ENCODE measurements around the gene AKAP8. TPM values are rescaled to one million over a fixed set of nuclear protein-coding genes. Genes with fewer than 3 reads are reported as not detected.

Gene AKAP8
- total and polyA plus RNA-seq, 2 of the 4 experiments (the other 2 are of a cell fraction): 12.2 to 13.4 TPM

DNA sequence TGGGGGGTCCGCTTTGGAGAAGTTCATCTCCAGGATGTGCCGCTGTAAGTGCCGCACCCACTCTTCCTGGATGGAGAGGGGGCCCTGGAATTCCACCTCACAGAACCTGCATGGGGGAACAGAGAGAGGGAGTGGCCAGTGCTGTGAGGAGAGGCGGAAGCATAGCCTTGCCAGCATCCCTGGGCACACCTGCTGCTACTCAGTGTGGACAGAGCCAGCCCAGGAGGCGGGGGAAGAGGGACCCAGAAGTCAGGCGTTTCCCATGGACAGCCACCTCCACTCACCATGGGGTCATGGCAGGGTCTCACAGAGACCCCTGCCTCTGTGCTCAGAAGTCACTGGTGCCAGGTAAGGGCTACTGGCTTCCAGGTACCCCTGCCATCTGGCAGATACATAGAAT, 43.5 kb upstream of the AKAP8 start:
- CTCF ChIA-PET: no interaction called here
- ATAC-seq (ENCODE audit: low read depth): no peak
- 100% methylated on average over 1 of the region's 6 CpGs; no CpG with 5 or more reads in 1 of the 2 experiments for WGBS, 2 experiments (ENCODE audit: extremely low coverage in 2 of 2, insufficient read length in 1 of 2)

More for the DNA sequence above, 43.5 kb upstream of the AKAP8 start:
- intact Hi-C loops (cut with micrococcal nuclease) (no loop called here), in situ Hi-C loops (cut with MboI; ENCODE audit: low sequenced_read_pairs) (loop anchor here (25.0 kb wide), 1 partner anchor 764 kb away; the partner anchor contains the start of genes AP1M1 and FAM32A), dilution Hi-C loops (cut with HindIII; ENCODE audit: low sequenced_read_pairs, unreplicated experiment) (no loop called here)
- H3K9ac ChIP-seq (ENCODE audit: low read depth, low read length): no peak overlapping the region
- no peak overlapping the region for H3K18ac ChIP-seq (ENCODE audit: low read depth, low read length)
- peak overlapping the region; percentile 57 for H2AK9ac ChIP-seq (replicated peaks; ENCODE audit: low read depth, low read length, poor library complexity)
- peaks cover 8% of the 10 kb centered on the region for H3K4me1 ChIP-seq (ENCODE audit: control insufficient read depth, insufficient read depth, low read length)
- H4K5ac ChIP-seq (ENCODE audit: low read depth, low read length): no peak overlapping the region
- H2BK5ac ChIP-seq (ENCODE audit: low read depth, low read length, poor library complexity, severe bottlenecking): no peak overlapping the region
- peaks cover 56% of the 10 kb centered on the region for H3K36me3 ChIP-seq (ENCODE audit: control insufficient read depth, insufficient read depth, low read length)
- H2BK20ac ChIP-seq (ENCODE audit: low read depth, low read length): no peak overlapping the region
- H3K27ac ChIP-seq (ENCODE audit: insufficient read depth, low read length): no peak overlapping the region
- no peak overlapping the region for H2BK120ac ChIP-seq (ENCODE audit: low read depth, low read length)
- H3K56ac ChIP-seq (ENCODE audit: extremely low read depth, insufficient read depth, low read length): no peak overlapping the region
- H2BK15ac ChIP-seq (ENCODE audit: low read depth, low read length): no peak overlapping the region
- no peak for DNase-seq
- H3K14ac ChIP-seq (replicated peaks; ENCODE audit: low read depth, low read length): no peak overlapping the region
- H4K91ac ChIP-seq (ENCODE audit: insufficient read depth, low read depth, low read length): no peak overlapping the region
- no peak overlapping the region for H3K23ac ChIP-seq (ENCODE audit: low read depth, low read length)
- H2AK5ac ChIP-seq (ENCODE audit: low read depth, low read length): no peak overlapping the region
- POLR2A ChIA-PET (ENCODE audit: unreplicated experiment): no interaction called here
- H4K20me1 ChIP-seq (ENCODE audit: insufficient read depth, low read length): peaks cover 38% of the 10 kb centered on the region
- no peak overlapping the region for H2AFZ ChIP-seq (replicated peaks; ENCODE audit: low read length, poor library complexity)
- H4K8ac ChIP-seq (ENCODE audit: low read depth in 2 of 2, low read length in 2 of 2): no peak overlapping the region
- H3K4ac ChIP-seq (ENCODE audit: low read depth, low read length): no peak overlapping the region
- BruUV-seq (replicated peaks): no TSS peak
- H3K4me2 ChIP-seq (ENCODE audit: low read depth, low read length): no peak overlapping the region
- H3K79me1 ChIP-seq (ENCODE audit: low read depth in 1 of 2, low read length in 2 of 2): peaks cover 8 to 31% of the 10 kb centered on the region in 2 experiments; a peak in 3 of 4 replicates
- TF ChIP-seq MXI1 (IDR thresholded peaks at IDR 0.05; ENCODE audit: borderline replicate concordance, low read depth, low read length) (no peak), MAFK (IDR thresholded peaks at IDR 0.05; ENCODE audit: low read depth, low read length) (no peak), RCOR1 (IDR thresholded peaks at IDR 0.05; ENCODE audit: insufficient replicate concordance, low read length) (no peak), RAD21 (IDR thresholded peaks at IDR 0.05; ENCODE audit: low read length) (no peak), RFX5 (IDR thresholded peaks at IDR 0.05; ENCODE audit: low read depth, low read length) (no peak), CEBPB (IDR thresholded peaks at IDR 0.05; ENCODE audit: low read depth, low read length) (no peak), MAZ (IDR thresholded peaks at IDR 0.05; ENCODE audit: borderline replicate concordance, low read depth, low read length) (no peak), NFE2L2 (IDR thresholded peaks at IDR 0.05; ENCODE audit: low read depth, low read length) (no peak), BHLHE40 (IDR thresholded peaks at IDR 0.05; ENCODE audit: low read depth, low read length) (no peak), POLR2A (IDR thresholded peaks at IDR 0.05; ENCODE audit: low read depth, low read length) (no peak), SMC3 (IDR thresholded peaks at IDR 0.05; ENCODE audit: low read depth, low read length) (no peak)
- TF ChIP-seq, protein P1, sequence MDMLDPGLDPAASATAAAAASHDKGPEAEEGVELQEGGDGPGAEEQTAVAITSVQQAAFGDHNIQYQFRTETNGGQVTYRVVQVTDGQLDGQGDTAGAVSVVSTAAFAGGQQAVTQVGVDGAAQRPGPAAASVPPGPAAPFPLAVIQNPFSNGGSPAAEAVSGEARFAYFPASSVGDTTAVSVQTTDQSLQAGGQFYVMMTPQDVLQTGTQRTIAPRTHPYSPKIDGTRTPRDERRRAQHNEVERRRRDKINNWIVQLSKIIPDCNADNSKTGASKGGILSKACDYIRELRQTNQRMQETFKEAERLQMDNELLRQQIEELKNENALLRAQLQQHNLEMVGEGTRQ (IDR thresholded peaks at IDR 0.05; ENCODE audit: low read depth, low read length): no peak
- no peak overlapping the region for H3K4me3 ChIP-seq (ENCODE audit: insufficient read depth, low read depth, low read length)
- 0 out of 2 replicates have a peak, but pooled peaks cover 3% of the 10 kb centered on the region for H3K9me1 ChIP-seq (ENCODE audit: insufficient read depth, low read length)
- H3K9me3 ChIP-seq (ENCODE audit: control insufficient read depth, insufficient read depth, low read length): peaks cover 5% of the 10 kb centered on the region; the same call in 1 of the 2 replicates
- H3K27me3 ChIP-seq (ENCODE audit: control insufficient read depth, insufficient read depth, low read length): no peaks in the 10 kb centered on the region

All from IMR-90 (cell line).